Renal cortical epithelial cell (primary cell): ENCODE results near the gene PRR23B. TPM values are rescaled to one million over a fixed set of nuclear protein-coding genes. Genes with fewer than 3 reads are reported as not detected.
A peak's percentile ranks its signal among the peaks of the same experiment; 100 is the strongest.

Source experiments
- DNase-seq: peaks from one replicate; pipeline ENCODE4 v3.0.0-alpha.2; 2011; ENCODE audit warnings: low read depth
- total RNA-seq: library from RNA; depleted of rRNA; stranded (reverse); fragments of >200 nt; gene quantifications from 2 replicates; pipeline ENCODE4 v1.2.3, GENCODE V29; 2014

The PRR23B gene
- total RNA-seq, 1 donor from 2014 or later, result not detected

DNA sequence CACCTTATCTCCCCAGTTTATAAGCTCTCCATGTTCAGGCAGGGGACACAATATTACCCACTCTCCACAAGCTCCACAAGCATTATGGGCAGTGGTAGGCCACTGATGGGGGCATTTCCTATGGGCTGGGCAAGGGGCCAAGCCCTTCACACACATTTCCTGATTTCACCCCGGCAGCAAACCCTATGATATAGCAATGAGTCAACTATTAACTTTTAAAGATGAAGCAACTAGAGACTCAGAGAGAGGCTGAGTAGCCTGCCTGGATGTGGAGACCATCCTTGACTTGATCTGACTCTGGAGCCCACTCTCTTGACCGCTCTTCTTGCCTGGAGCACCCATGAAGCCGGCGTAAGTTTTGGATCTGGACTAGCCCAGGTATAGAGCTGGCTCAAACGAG lies 46.3 kb downstream of the PRR23B start:
- peak; percentile 57 for DNase-seq

DNA sequence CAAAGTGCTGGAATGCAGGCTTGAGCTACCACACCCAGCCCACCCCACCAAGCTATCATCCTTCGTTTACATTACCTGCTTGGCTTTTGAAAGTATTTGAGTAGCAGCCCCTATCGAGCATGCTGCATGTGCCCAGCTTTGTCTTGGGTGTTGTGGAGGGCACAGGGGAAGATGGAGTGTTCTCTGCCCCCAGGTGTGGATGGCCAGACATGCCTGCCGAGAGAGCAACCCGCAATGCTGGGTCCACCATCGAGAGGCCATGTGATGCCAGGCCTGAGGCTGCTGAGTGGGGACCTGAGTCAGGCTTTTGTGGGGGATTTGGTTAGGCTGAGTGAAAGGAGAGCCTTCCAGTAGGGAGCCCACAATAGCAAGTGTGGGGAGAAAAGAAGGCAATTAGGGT lies 47.8 kb downstream of the PRR23B start:
- no peak for DNase-seq

DNA sequence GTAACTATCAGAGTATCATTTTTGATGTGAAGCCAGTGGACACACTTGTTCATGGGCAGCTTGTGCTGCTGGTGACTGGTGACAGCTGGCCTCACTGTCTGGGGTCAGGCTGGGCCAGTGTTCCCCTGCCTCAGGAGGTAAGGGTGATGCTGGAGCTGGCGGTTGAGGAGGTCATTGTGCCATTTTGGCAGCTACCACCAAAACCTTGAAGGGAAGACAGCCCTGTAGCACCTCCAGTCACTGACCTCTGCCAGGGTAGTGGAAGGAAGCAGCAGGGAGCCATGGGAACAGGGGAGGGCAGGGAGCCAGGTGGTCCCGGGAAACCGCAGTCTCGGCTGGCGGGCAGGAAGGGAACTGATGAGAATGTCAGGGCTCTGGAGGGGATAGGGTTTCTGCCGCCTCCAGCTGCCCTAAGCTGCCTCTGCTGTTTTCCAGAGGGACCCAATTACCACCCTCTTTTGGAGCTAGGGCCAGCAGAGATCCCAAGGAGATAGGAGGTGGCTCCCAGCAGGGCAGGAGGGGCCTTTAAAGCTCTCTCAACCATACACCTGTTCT lies 48.9 kb downstream of the PRR23B start:
- no peak for DNase-seq

Other genes starting within 250 kb of the PRR23B start
- 22.2 and 77.6 TPM in 2 replicates for gene PIK3CB, start 186.0 kb downstream of the PRR23B start, total RNA-seq
- gene FOXL2, start 73.8 kb downstream of the PRR23B start, total RNA-seq, result 0.35 and 1.8 TPM in 2 replicates
- 0.87 and 2.9 TPM in 2 replicates for gene FOXL2NB, start 73.7 kb downstream of the PRR23B start, total RNA-seq
- gene PRR23A, start 14.7 kb downstream of the PRR23B start, total RNA-seq, result not detected in 2 replicates
- not detected in 2 replicates for gene PRR23C, start 24.0 kb upstream of the PRR23B start, total RNA-seq